Stimulated activated CD4-positive, alpha-beta T cell treated with anti-CD3 and anti-CD28 coated beads, Interleukin-1b, Interleukin-23, amount 100 ng/mL, for 4 hours (primary cell): ENCODE data around the gene LCN15.
"Not testable (repeated sequence)": the region's sequence is repeated elsewhere in the genome, so short reads cannot be mapped to it uniquely, and the experiment has no call there.

Experiments
- DNase-seq, 2 donors: peaks; one replicate each; pipeline ENCODE4 v3.0.0-alpha.2; 2020; ENCODE audit warnings: low read depth in 2 of 2

LCN15 gene

GRCh38 chr9:136722093-136722968 is 42.0 kb downstream of the LCN15 start:
- DNase-seq, result no peak

DNA sequence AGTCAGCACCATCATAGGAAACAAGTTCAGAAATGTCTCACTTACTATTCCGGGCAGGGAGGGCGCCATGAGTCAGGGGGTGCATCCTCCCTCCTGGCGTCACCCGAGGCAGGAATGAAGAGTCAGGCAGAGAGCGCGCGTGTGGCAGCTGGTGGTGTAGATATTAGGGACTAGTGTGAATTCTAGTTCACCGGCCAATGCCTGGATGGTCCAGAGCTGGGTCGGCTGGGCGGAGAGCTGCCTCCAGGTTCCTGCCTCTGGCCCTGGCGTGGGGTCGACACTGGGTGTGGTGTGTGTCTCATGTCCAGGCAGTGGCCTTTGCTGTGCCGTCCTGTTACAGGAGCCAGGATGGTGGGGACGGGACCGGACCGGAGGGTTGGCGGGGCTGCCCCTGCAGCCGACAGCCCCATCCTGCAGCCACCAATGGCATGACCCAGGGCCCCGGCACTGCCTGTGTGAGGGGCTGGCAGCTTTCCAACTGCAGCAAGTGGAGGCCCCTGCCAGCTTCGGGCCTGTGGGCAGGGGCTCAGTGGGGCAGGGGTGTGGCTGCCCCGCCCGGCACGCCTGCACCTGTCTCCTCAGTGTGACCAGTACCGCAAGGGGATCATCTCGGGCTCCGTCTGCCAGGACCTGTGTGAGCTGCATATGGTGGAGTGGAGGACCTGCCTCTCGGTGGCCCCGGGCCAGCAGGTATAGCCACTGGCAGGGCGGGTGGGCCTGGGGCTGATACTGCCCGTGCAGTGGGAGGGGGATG is 42.8 kb downstream of the LCN15 start:
- no peak for DNase-seq

DNA sequence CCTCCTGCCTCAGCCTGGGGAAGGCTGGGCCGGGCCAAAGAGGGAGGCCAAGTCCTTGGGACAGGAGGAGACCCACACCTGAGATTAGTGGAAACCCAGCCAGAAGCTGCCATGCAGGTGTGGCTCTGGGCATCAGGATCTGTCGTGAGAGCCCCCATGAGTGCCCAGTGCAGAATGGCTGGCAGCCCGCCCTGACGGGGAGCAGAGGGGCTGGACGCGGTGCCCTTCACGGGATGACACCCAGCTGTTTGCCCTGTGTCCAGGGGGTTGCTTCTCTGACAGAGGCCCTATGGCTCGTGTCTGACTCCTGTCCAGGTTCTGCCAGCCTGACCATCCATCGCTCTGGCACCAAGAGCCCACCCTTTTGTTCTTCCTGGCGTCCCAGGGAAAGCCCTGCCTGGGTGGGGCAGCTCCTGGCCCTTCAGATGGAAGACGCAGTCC is 43.4 kb downstream of the LCN15 start:
- DNase-seq, result no peak

GRCh38 chr9:136720251-136720897 is 43.9 kb downstream of the LCN15 start:
- DNase-seq, result no peak

GRCh38 chr9:136719195-136719880 is 45.0 kb downstream of the LCN15 start:
- DNase-seq, result no peak

- no peak for DNase-seq
Observed at GRCh38 chr9:136718345-136719194, 45.7 kb downstream of the LCN15 start.

GRCh38 chr9:136717399-136717798 is 46.9 kb downstream of the LCN15 start:
- no peak for DNase-seq

DNA sequence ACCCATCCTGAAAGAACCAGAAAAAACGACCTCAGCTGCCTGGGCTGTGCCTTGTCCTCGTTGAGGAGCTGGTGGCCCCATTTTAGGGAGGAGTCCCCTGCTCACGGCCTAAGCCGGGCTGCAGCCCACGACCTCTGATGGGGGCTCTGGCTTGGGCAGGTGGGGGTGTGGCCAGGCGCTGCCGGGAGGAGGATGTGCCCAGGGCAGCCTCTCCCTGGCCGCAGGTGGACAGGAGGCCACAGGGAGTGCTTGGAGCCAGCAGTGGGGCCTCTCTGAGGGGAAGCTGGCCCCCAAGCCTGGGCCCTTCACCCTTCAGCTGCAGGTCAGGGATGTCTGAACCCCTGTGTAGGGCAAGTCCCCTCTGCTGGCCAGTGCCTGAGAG is 49.4 kb downstream of the LCN15 start:
- DNase-seq, result no peak

DNA sequence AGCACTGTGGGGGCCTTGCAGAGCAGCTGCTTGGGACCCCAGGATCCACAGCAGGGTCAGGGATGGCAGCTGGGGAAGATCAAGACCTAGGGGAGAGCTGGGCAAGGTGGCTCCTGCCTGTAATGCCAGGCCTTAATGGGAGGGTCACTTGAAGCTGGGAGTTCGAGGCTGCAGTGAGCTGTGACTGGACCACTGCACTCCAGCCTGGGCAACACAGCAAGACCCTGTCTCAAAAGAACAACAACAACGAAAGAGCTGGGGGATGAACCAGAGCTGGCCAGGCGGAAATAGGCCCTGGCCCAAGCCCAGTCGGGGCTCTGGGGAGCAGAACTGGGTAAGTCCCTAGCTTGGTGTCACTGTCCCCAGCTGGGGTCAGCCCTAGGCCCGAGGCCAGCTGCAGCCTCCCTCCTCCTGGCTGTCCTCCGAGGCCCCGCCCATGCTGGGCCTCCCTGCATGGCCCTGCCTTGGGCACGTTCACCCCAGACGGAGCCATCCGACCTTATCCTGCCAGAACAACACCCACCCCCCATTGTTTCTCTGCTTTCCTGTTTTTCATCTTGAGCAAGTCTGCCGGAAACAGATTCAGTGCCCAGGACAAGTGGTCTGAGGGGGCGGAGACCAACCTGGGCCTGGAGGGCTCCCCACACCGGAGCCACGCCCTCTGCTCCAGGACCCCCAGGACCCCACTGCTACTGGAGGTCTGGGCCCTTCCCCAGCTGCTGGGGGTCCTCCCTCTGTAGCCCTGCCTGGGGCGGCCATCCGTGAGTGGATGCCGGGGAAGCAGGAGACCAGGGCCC is 50.0 kb downstream of the LCN15 start:
- DNase-seq, result no peak

GRCh38 chr9:136713550-136713949 is 50.8 kb downstream of the LCN15 start:
- DNase-seq, result no peak

DNA sequence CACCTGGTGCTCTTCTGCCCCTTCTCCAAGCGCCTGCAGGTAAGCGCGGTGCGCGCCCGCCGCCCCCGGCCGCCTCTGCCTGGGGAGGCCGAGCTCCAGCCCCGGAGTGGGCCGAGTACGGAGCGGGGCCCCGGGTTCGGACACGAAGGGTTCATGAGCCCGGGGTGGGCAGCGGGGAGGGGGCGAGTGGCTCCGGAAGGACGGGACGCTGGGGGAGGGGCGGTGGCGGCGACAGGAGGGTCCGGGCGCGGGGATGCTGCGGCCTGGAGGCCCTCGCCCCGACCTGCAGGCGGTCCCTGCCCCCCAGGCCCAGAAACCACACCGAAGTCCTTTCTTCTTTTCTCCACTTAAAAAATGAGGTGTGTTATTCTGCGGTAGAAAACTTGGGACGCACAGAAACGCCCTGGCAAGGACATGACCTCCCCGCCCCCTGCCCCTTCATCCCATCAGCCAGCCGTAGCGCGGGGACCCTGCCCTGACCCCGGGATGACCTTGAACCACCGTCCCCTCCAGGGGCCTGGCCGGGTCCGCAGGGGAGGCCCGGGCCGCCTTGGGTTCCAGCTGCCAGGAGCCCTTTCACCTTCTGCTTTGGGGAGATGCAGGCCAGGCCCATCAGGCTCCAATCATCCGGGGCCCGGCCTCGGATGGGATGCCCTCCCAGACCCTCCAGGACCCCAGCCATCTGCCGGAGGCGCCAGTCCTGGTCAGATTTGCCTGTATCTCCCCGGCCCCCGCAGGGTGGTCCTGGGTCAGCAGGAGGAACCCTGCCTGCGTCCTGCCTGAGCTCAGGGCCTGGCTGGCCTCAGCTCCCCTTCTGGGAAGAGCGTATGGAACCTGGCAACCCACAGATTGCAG is 51.4 kb downstream of the LCN15 start:
- DNase-seq, result no peak

GRCh38 chr9:136711751-136712689 is 52.3 kb downstream of the LCN15 start, which contains the start of gene DIPK1B:
Gene DIPK1B, plus strand, starts transcription at chr9:136712572. Its CDS starts 94 bp downstream, at chr9:136712666.
- DNase-seq, result no peak

- not testable (repeated sequence) for DNase-seq
Observed at GRCh38 chr9:136711219-136711648, 53.1 kb downstream of the LCN15 start.

- no peak for DNase-seq
Observed at GRCh38 chr9:136710543-136710942, 53.8 kb downstream of the LCN15 start.
